NCI-H748 (cell line): ENCODE measurements around the gene ADGRE1.

Experiments used
- DNase-seq: peaks from one replicate; lab custom pipeline; 2025; ENCODE audit not compliant: unreplicated experiment; lab: John Stamatoyannopoulos, UW

Gene ADGRE1

GRCh38 chr19:6947745-6948144 is 60.4 kb downstream of the ADGRE1 start:
- no peak for DNase-seq

- DNase-seq = no peak
Observed at GRCh38 chr19:6948884-6949283, 61.5 kb downstream of the ADGRE1 start.

- DNase-seq = no peak
Observed at GRCh38 chr19:6952956-6953355, 65.6 kb downstream of the ADGRE1 start.

- DNase-seq = no peak
Observed at GRCh38 chr19:6955082-6955481, 67.7 kb downstream of the ADGRE1 start.

GRCh38 chr19:6956573-6956972 is 69.2 kb downstream of the ADGRE1 start:
- DNase-seq = no peak

- no peak for DNase-seq
Observed at GRCh38 chr19:6958791-6959190, 71.4 kb downstream of the ADGRE1 start.

GRCh38 chr19:6963244-6963852 is 76.0 kb downstream of the ADGRE1 start:
- no peak for DNase-seq

- no peak for DNase-seq
Observed at GRCh38 chr19:6963937-6964336, 76.6 kb downstream of the ADGRE1 start.

GRCh38 chr19:6967967-6968366 is 80.6 kb downstream of the ADGRE1 start:
- no peak for DNase-seq

GRCh38 chr19:6969490-6969889 is 82.1 kb downstream of the ADGRE1 start:
- no peak for DNase-seq

- no peak for DNase-seq
Observed at GRCh38 chr19:6970021-6970420, 82.6 kb downstream of the ADGRE1 start.

- DNase-seq = no peak
Observed at GRCh38 chr19:6970443-6970842, 83.1 kb downstream of the ADGRE1 start.

- DNase-seq = no peak
Observed at GRCh38 chr19:6971366-6971765, 84.0 kb downstream of the ADGRE1 start.

GRCh38 chr19:6976197-6976596 is 88.8 kb downstream of the ADGRE1 start:
- no peak for DNase-seq

- DNase-seq = no peak
Observed at GRCh38 chr19:6979399-6979798, 92.0 kb downstream of the ADGRE1 start.

GRCh38 chr19:6983448-6983847 is 96.1 kb downstream of the ADGRE1 start:
- no peak for DNase-seq

- DNase-seq = no peak
Observed at GRCh38 chr19:6987850-6988249, 100.5 kb downstream of the ADGRE1 start.

- DNase-seq = no peak
Observed at GRCh38 chr19:6988257-6988656, 100.9 kb downstream of the ADGRE1 start.
